HG03025 (cell line): ENCODE results near the gene MYRF.

Experiments
- ATAC-seq: cut with Tn5 transposase; IDR thresholded peaks from one replicate; pipeline ENCODE4 v1.9.1; 2021; ENCODE audit warnings: mild to moderate bottlenecking, moderate library complexity; ENCODE audit not compliant: unreplicated experiment, low FRiP score

The MYRF gene

GRCh38 chr11:61756147-61756451 lies 3.7 kb downstream of the MYRF start:
- ATAC-seq, result no peak

GRCh38 chr11:61756452-61757212 lies 4.2 kb downstream of the MYRF start:
- no peak for ATAC-seq

- ATAC-seq, result no peak
Measured at GRCh38 chr11:61757213-61757862, 4.9 kb downstream of the MYRF start.

- no peak for ATAC-seq
Measured at GRCh38 chr11:61760946-61761345, 8.5 kb downstream of the MYRF start.

- no peak for ATAC-seq
Measured at GRCh38 chr11:61761440-61762222, 9.2 kb downstream of the MYRF start.

GRCh38 chr11:61762223-61762615 lies 9.8 kb downstream of the MYRF start:
- ATAC-seq, result no peak

GRCh38 chr11:61762798-61763197 lies 10.4 kb downstream of the MYRF start:
- ATAC-seq, result no peak

GRCh38 chr11:61763930-61764605 lies 11.6 kb downstream of the MYRF start:
- ATAC-seq, result no peak

GRCh38 chr11:61764606-61765260 lies 12.3 kb downstream of the MYRF start:
- ATAC-seq, result no peak

GRCh38 chr11:61765550-61766253 lies 13.3 kb downstream of the MYRF start:
- no peak for ATAC-seq

- no peak for ATAC-seq
Measured at GRCh38 chr11:61766353-61766841, 14.0 kb downstream of the MYRF start.

- no peak for ATAC-seq
Measured at GRCh38 chr11:61768376-61769076, 16.1 kb downstream of the MYRF start.

GRCh38 chr11:61769169-61769920 lies 16.9 kb downstream of the MYRF start:
- no peak for ATAC-seq

GRCh38 chr11:61769946-61770683 lies 17.7 kb downstream of the MYRF start:
- ATAC-seq, result no peak

GRCh38 chr11:61771195-61771894 lies 18.9 kb downstream of the MYRF start:
- ATAC-seq, result no peak

- no peak for ATAC-seq
Measured at GRCh38 chr11:61771985-61772455, 19.6 kb downstream of the MYRF start.

- ATAC-seq, result no peak
Measured at GRCh38 chr11:61773356-61773755, 20.9 kb downstream of the MYRF start.
